ENCODE results near the gene KREMEN2.

The KREMEN2 gene

GRCh38 chr16:2933136-2933535 is 30.9 kb upstream of the KREMEN2 start:
- no peak for TF ChIP-seq CTCF (conservative IDR thresholded peaks at IDR 0.05; ENCODE audit: low read depth, low read length)
- DNase-seq (ENCODE audit: low read depth), result no peak
- no peak overlapping the region for H3K4me3 ChIP-seq (ENCODE audit: low read depth, low read length)

DNA sequence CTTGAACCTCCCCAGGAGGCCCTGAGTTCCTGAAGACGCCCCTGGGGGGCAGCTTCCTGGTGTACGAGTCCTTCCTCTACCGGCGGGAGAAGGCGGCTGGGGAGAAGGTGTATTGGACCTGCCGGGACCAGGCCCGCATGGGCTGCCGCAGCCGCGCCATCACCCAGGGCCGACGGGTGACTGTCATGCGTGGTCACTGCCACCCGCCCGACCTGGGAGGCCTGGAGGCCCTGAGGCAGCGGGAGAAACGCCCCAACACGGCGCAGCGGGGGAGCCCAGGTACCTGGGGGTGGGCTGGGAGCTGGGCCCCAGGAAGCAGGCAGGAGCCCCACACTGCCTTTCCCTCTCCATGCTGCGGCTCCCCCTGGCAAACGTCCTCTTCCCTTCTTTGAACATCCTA is 30.4 kb upstream of the KREMEN2 start:
- no peak for DNase-seq (ENCODE audit: low read depth)
- no peak overlapping the region for H3K4me3 ChIP-seq (ENCODE audit: low read depth, low read length)
- no peak for TF ChIP-seq CTCF (conservative IDR thresholded peaks at IDR 0.05; ENCODE audit: low read depth, low read length)

- DNase-seq (ENCODE audit: low read depth), result no peak
- H3K4me3 ChIP-seq (ENCODE audit: low read depth, low read length), result no peak overlapping the region
- no peak for TF ChIP-seq CTCF (conservative IDR thresholded peaks at IDR 0.05; ENCODE audit: low read depth, low read length)
Measured at GRCh38 chr16:2934450-2934849, 29.6 kb upstream of the KREMEN2 start.

DNA sequence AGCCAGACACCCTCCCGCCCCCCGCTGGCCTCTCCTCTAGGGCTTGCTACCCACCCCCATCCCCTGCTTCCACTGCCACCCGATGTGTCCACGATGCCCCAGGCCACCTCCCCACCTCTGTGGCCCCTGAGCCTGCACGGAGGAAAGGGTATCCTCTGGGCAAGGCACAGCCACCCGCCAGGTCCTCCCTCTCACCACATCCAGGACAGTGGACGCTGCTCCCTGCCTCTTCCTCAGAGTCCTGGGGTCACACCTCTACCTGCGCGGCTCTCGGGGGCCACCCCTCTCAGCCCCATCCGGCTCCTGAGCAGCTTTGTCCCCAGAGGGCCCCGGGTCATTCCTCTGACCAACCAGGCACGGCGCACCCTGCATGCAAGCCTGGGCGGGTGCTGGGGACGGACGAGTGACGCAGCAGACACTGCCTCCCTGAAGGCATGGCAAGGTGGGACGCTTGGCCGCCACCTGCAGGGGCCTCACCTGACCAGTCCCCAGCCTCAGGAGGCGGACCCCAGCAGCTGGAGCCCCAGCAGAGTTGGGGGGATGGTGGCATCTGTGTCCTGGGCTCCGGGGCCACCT is 27.6 kb upstream of the KREMEN2 start:
- no peak for TF ChIP-seq CTCF (conservative IDR thresholded peaks at IDR 0.05; ENCODE audit: low read depth, low read length)
- no peak for DNase-seq (ENCODE audit: low read depth)
- H3K4me3 ChIP-seq (ENCODE audit: low read depth, low read length), result no peak overlapping the region

GRCh38 chr16:2937170-2937569 is 26.9 kb upstream of the KREMEN2 start:
- no peak for TF ChIP-seq CTCF (conservative IDR thresholded peaks at IDR 0.05; ENCODE audit: low read depth, low read length)
- H3K4me3 ChIP-seq (ENCODE audit: low read depth, low read length), result no peak overlapping the region
- no peak for DNase-seq (ENCODE audit: low read depth)

DNA sequence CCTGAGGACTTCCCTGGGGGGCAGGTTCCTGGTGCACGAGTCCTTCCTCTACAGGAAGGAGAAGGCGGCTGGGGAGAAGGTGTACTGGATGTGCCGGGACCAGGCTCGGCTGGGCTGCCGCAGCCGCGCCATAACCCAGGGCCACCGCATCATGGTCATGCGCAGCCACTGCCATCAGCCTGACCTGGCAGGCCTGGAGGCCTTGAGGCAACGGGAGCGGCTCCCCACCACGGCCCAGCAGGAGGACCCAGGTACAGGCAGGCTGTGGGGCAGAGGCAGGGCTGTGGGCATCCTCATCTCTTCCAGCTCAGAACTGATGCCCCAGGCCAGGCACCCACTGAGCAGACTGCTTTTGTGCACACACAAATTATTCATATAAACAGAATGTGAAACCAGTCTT is 25.9 kb upstream of the KREMEN2 start:
- no peak for TF ChIP-seq CTCF (conservative IDR thresholded peaks at IDR 0.05; ENCODE audit: low read depth, low read length)
- DNase-seq (ENCODE audit: low read depth), result no peak
- no peak overlapping the region for H3K4me3 ChIP-seq (ENCODE audit: low read depth, low read length)

DNA sequence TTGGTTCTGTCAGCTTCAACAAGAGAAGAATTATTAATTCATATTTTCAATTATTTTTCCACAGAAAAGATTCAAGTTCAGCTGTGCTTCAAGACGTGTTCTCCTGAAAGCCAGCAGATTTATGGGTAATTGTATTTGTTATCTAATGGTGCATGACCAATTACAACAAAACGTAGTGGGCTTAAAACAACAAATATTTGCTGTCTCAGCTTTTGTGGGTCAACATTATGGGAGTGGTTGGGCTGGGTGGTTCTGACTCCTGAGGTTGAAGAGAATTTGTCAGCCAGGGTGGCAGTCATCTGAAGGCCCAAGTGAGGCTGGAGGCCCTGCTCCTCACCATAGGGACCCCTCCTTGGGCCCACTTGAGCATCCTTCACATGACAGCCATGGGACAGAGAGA is 24.1 kb upstream of the KREMEN2 start:
- TF ChIP-seq CTCF (conservative IDR thresholded peaks at IDR 0.05; ENCODE audit: low read depth, low read length), result no peak
- no peak overlapping the region for H3K4me3 ChIP-seq (ENCODE audit: low read depth, low read length)
- no peak for DNase-seq (ENCODE audit: low read depth)
